ENCODE data around the gene MEI1.

Gene MEI1

GRCh38 chr22:41836551-41836950 lies 137.2 kb downstream of the MEI1 start:
- Histone ChIP-seq H3K36me3 (replicated peaks; ENCODE audit: insufficient read depth, low read length) (peaks cover 15% of the 10 kb centered on the region; the same call in 1 of the 2 replicates), H4K20me1 (ENCODE audit: insufficient read depth, low read length) (peaks cover 34% of the 10 kb centered on the region)

GRCh38 chr22:41838842-41839618 lies 139.7 kb downstream of the MEI1 start:
- Histone ChIP-seq H3K27ac (ENCODE audit: low read length) (no peak overlapping the region), H3K4me1 (ENCODE audit: low read length) (peaks cover 8% of the 10 kb centered on the region)

More at GRCh38 chr22:41836551-41836950, 137.2 kb downstream of the MEI1 start:
- H3K4me1 ChIP-seq (ENCODE audit: low read length): peaks cover 16% of the 10 kb centered on the region
- H3K9me3 ChIP-seq (replicated peaks; ENCODE audit: insufficient read depth, low read length): no peaks in the 10 kb centered on the region
- no peaks in the 10 kb centered on the region for H3K9me2 ChIP-seq (replicated peaks; ENCODE audit: insufficient read depth, low read length)
- TF ChIP-seq EZH2phosphoT487 (IDR thresholded peaks at IDR 0.05; ENCODE audit: low read length): no peak
- TF ChIP-seq CTCF (IDR thresholded peaks at IDR 0.05; ENCODE audit: low read length): no peak
- no peak for TF ChIP-seq EZH2 (optimal IDR thresholded peaks at IDR 0.05; ENCODE audit: low read depth, low read length)
- DNase-seq: no peak
- H3K27me3 ChIP-seq (replicated peaks; ENCODE audit: insufficient read depth, low read length): no peaks in the 10 kb centered on the region
- H3F3A ChIP-seq (ENCODE audit: insufficient read depth, low read length): peaks cover 17% of the 10 kb centered on the region
- no peak overlapping the region for H3K4me2 ChIP-seq (ENCODE audit: low read depth, low read length)
- H3K9ac ChIP-seq (ENCODE audit: low read length): no peak overlapping the region
- H3K27ac ChIP-seq (ENCODE audit: low read length): no peak overlapping the region
- peaks cover 89% of the 10 kb centered on the region for H3K79me2 ChIP-seq (ENCODE audit: low read length)
- no peak overlapping the region for H3K4me3 ChIP-seq (ENCODE audit: low read length)
- no peak overlapping the region for H2AFZ ChIP-seq (ENCODE audit: low read length)

GRCh38 chr22:41840216-41840615 lies 140.9 kb downstream of the MEI1 start:
- peaks cover 4% of the 10 kb centered on the region for H3K4me1 ChIP-seq (ENCODE audit: low read length)
- no peaks in the 10 kb centered on the region; the same call in 1 of the 2 replicates for H3F3A ChIP-seq (ENCODE audit: insufficient read depth, low read length)
- peaks cover 69% of the 10 kb centered on the region for H4K20me1 ChIP-seq (ENCODE audit: insufficient read depth, low read length)
- H3K4me3 ChIP-seq (ENCODE audit: low read length): no peak overlapping the region
- H3K36me3 ChIP-seq (replicated peaks; ENCODE audit: insufficient read depth, low read length): peaks cover 25% of the 10 kb centered on the region
- no peak overlapping the region for H3K27ac ChIP-seq (ENCODE audit: low read length)
- no peaks in the 10 kb centered on the region for H3K9me2 ChIP-seq (replicated peaks; ENCODE audit: insufficient read depth, low read length)
- H3K4me2 ChIP-seq (ENCODE audit: low read depth, low read length): no peak overlapping the region
- no peak overlapping the region for H2AFZ ChIP-seq (ENCODE audit: low read length)
- H3K9me3 ChIP-seq (replicated peaks; ENCODE audit: insufficient read depth, low read length): no peaks in the 10 kb centered on the region
- H3K79me2 ChIP-seq (ENCODE audit: low read length): peaks cover 98% of the 10 kb centered on the region
- TF ChIP-seq EZH2 (optimal IDR thresholded peaks at IDR 0.05; ENCODE audit: low read depth, low read length) (no peak), EZH2phosphoT487 (IDR thresholded peaks at IDR 0.05; ENCODE audit: low read length) (no peak), CTCF (IDR thresholded peaks at IDR 0.05; ENCODE audit: low read length) (no peak)
- H3K27me3 ChIP-seq (replicated peaks; ENCODE audit: insufficient read depth, low read length): no peaks in the 10 kb centered on the region
- H3K9ac ChIP-seq (ENCODE audit: low read length): no peak overlapping the region
- no peak for DNase-seq

More at GRCh38 chr22:41838842-41839618, 139.7 kb downstream of the MEI1 start:
- DNase-seq: no peak
- Histone ChIP-seq H3K4me3 (ENCODE audit: low read length) (no peak overlapping the region), H3K27me3 (replicated peaks; ENCODE audit: insufficient read depth, low read length) (no peaks in the 10 kb centered on the region), H3K79me2 (ENCODE audit: low read length) (peaks cover 98% of the 10 kb centered on the region), H3K9me3 (replicated peaks; ENCODE audit: insufficient read depth, low read length) (no peaks in the 10 kb centered on the region), H3K36me3 (replicated peaks; ENCODE audit: insufficient read depth, low read length) (peaks cover 25% of the 10 kb centered on the region), H3K9me2 (replicated peaks; ENCODE audit: insufficient read depth, low read length) (no peaks in the 10 kb centered on the region), H2AFZ (ENCODE audit: low read length) (no peak overlapping the region), H3K4me2 (ENCODE audit: low read depth, low read length) (no peak overlapping the region), H3F3A (ENCODE audit: insufficient read depth, low read length) (peaks cover 6% of the 10 kb centered on the region), H3K9ac (ENCODE audit: low read length) (no peak overlapping the region), H4K20me1 (ENCODE audit: insufficient read depth, low read length) (peaks cover 58% of the 10 kb centered on the region)
- TF ChIP-seq CTCF (IDR thresholded peaks at IDR 0.05; ENCODE audit: low read length) (no peak), EZH2phosphoT487 (IDR thresholded peaks at IDR 0.05; ENCODE audit: low read length) (no peak), EZH2 (optimal IDR thresholded peaks at IDR 0.05; ENCODE audit: low read depth, low read length) (no peak)
